ENCODE data around the gene CACNA1B. TPM values are rescaled to one million over a fixed set of nuclear protein-coding genes. Genes with fewer than 3 reads are reported as not detected.

CACNA1B gene
- total RNA-seq, 1 experiment from 2014 or later, result 0.34 TPM

- no peak overlapping the region for H3K27ac ChIP-seq (ENCODE audit: low read depth, low read length, poor library complexity, severe bottlenecking)
- no peaks in the 10 kb centered on the region for H3K9me3 ChIP-seq (ENCODE audit: low read depth, low read length, poor library complexity, severe bottlenecking)
- no peak for DNase-seq (ENCODE audit: low spot score)
- intact Hi-C loops (cut with micrococcal nuclease; ENCODE audit: unreplicated experiment), result no loop called here
- H3K4me1 ChIP-seq (ENCODE audit: insufficient read depth, low read length, poor library complexity, severe bottlenecking), result no peaks in the 10 kb centered on the region
- BruUV-seq (replicated peaks), result no TSS peak
- POLR2A ChIA-PET (ENCODE audit: low non-redundant PET), result no interaction called here
- H3K4me3 ChIP-seq (ENCODE audit: low read depth, low read length, poor library complexity, severe bottlenecking), result no peak overlapping the region
- H3K27me3 ChIP-seq (replicated peaks; ENCODE audit: insufficient read depth, low read depth, low read length, poor library complexity), result peaks cover 9% of the 10 kb centered on the region
- no peaks in the 10 kb centered on the region for H3K36me3 ChIP-seq (ENCODE audit: insufficient read depth, low read length, poor library complexity, severe bottlenecking)
- TF ChIP-seq CTCF (conservative IDR thresholded peaks at IDR 0.05; ENCODE audit: low read depth, low read length) (no peak), EZH2 (IDR thresholded peaks at IDR 0.05; ENCODE audit: borderline replicate concordance, low read depth, low read length, poor library complexity, severe bottlenecking) (no peak)
- CTCF ChIA-PET, result no interaction called here
Observed at GRCh38 chr9:137982200-137982599, 104.6 kb downstream of the CACNA1B start.

GRCh38 chr9:137984005-137984404 is 106.4 kb downstream of the CACNA1B start:
- no TSS peak for BruUV-seq (replicated peaks)
- CTCF ChIA-PET, result no interaction called here
- DNase-seq (ENCODE audit: low spot score), result no peak
- Histone ChIP-seq H3K36me3 (ENCODE audit: insufficient read depth, low read length, poor library complexity, severe bottlenecking) (no peaks in the 10 kb centered on the region), H3K27ac (ENCODE audit: low read depth, low read length, poor library complexity, severe bottlenecking) (no peak overlapping the region), H3K4me1 (ENCODE audit: insufficient read depth, low read length, poor library complexity, severe bottlenecking) (peaks cover 5% of the 10 kb centered on the region), H3K4me3 (ENCODE audit: low read depth, low read length, poor library complexity, severe bottlenecking) (no peak overlapping the region), H3K27me3 (replicated peaks; ENCODE audit: insufficient read depth, low read depth, low read length, poor library complexity) (peaks cover 16% of the 10 kb centered on the region), H3K9me3 (ENCODE audit: low read depth, low read length, poor library complexity, severe bottlenecking) (no peaks in the 10 kb centered on the region)
- TF ChIP-seq CTCF (conservative IDR thresholded peaks at IDR 0.05; ENCODE audit: low read depth, low read length) (no peak), EZH2 (IDR thresholded peaks at IDR 0.05; ENCODE audit: borderline replicate concordance, low read depth, low read length, poor library complexity, severe bottlenecking) (no peak)
- POLR2A ChIA-PET (ENCODE audit: low non-redundant PET), result no interaction called here
- intact Hi-C loops (cut with micrococcal nuclease; ENCODE audit: unreplicated experiment), result no loop called here

DNA sequence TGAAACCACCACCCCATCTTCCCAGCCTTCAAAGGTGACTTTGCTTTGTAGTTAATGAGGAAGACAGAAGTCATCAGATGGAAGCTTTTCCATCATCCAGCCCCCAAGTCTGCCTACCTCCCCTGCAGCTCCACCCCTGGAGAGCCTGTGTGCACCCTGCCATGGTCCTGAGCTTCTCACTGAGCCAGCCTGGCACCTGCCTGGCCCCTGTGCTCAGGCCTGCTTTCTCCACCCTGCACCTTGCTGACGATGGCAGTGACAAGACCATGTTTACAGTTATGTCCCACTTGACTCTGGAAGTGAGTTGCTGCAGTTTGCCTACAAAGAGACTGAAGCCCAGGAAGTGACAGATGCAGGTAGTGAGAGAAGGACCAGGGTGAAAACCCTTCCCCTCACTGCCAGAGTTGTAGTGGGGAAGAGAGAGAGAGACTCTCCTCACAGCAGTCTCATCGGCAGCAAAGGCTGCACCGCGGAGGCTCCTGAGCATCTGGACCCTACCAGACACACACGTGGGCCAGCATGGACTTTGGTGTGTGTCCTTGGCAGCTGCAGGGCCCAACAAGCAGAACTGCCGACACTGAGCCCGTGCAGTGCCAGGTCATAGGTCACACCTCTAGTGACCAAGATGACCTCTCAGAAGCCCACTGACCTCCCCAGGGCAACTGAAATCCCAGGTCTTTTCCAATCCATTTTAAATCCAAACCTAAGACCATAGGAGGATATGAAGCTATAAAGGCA is 107.1 kb downstream of the CACNA1B start:
- CTCF ChIA-PET, result no interaction called here
- Histone ChIP-seq H3K4me3 (ENCODE audit: low read depth, low read length, poor library complexity, severe bottlenecking) (no peak overlapping the region), H3K27me3 (replicated peaks; ENCODE audit: insufficient read depth, low read depth, low read length, poor library complexity) (peaks cover 16% of the 10 kb centered on the region), H3K27ac (ENCODE audit: low read depth, low read length, poor library complexity, severe bottlenecking) (no peak overlapping the region), H3K9me3 (ENCODE audit: low read depth, low read length, poor library complexity, severe bottlenecking) (no peaks in the 10 kb centered on the region), H3K4me1 (ENCODE audit: insufficient read depth, low read length, poor library complexity, severe bottlenecking) (peaks cover 12% of the 10 kb centered on the region), H3K36me3 (ENCODE audit: insufficient read depth, low read length, poor library complexity, severe bottlenecking) (no peaks in the 10 kb centered on the region)
- intact Hi-C loops (cut with micrococcal nuclease; ENCODE audit: unreplicated experiment), result no loop called here
- no TSS peak for BruUV-seq (replicated peaks)
- no peak for TF ChIP-seq CTCF (conservative IDR thresholded peaks at IDR 0.05; ENCODE audit: low read depth, low read length)
- no peak for TF ChIP-seq EZH2 (IDR thresholded peaks at IDR 0.05; ENCODE audit: borderline replicate concordance, low read depth, low read length, poor library complexity, severe bottlenecking)
- POLR2A ChIA-PET (ENCODE audit: low non-redundant PET), result no interaction called here
- DNase-seq (ENCODE audit: low spot score), result no peak
